ENCODE results near the gene PHF23.
A peak's percentile ranks its signal among the peaks of the same experiment; 100 is the strongest.

PHF23 gene

DNA sequence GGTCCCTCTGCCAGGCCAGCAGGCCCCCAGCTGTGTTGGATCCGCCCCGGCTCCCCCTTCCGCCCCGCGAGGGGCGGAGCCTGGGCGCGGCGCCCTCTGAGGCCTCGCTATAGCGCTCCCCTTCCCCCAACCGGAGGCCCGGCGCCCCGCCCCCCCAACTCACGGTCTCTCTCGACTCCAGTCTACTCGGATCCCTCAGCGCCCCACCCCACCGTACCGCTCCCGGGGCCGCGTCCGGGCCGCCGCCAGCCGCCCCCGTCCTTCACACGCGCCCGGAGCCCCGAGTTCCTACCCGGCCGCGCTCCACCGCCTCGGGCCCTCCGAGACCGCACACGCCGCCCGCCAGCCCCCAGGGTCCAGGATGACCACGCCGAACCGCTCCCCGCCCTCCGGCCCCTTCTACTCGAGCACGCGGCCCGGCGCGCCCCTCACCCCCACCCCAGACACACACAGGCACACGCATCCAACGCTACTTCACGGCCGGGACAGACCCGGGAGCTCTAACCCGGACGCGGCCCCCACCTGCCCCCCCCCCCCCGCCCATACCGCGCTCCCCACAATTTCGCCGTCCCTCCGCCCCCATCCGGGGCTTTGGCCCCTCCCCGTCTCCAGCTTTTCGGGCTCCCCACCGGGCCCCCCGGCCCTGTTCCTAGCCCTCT lies 1.4 kb downstream of the PHF23 start:
- peak; percentile 29 for DNase-seq

- DNase-seq = no peak
These were observed 1.9 kb downstream of the PHF23 start for GRCh38 chr17:7237266-7237760.

- DNase-seq = no peak
These were observed 2.4 kb downstream of the PHF23 start for GRCh38 chr17:7236808-7237207.

DNA sequence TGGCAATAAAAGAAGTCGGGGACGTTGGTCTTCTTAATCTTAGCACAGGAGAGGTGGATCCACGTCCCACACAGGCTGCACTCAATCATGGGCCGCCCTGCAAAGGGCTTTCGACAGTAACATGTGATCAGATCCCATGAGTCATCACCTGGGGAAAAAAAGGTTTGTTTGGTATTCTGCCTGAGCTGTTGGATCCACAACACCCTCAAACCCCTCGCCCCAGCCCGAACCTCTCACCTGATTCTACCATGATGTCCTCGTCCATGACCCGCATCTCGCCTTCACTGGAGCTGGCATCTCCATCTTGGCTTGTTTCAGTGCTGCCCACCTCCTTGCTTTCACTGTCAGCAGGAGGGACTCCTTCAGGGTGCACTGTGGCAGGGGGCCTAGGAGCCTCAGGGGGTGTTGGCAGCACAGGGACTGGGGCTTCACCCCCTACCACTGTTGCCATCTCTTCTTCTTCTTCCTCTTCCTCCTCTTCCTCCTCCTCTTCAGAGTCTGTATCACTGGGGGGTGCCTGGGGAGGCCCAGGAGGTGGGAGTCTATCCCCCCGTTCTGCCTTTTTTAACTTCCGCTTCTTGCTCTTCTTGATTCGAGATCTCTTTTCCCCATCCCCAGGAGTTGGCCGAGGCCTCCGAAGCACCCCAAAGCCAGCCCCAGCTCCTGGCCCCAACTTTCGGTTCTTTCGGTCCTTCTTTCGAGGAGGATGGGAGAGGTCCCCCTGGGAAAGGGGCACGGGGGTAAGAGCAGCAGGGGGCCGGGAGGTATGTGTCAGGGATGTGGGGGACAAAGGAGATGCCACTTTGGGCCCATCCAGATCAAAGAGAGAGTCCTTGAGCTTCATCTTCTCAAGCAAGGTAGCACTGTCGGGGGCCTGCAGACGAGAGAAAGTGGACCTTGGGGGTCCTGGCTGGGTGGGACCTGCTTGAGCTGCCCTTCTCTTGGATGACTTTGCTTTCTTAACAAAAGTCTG lies 3.3 kb downstream of the PHF23 start:
- no peak for DNase-seq

- peak; percentile 60 for DNase-seq
These were observed 4.9 kb downstream of the PHF23 start, which contains the start of gene DVL2 for GRCh38 chr17:7234083-7234951. DVL2 (minus strand) TSS chr17:7234517; CDS start chr17:7234262, 255 bp downstream.

DNA sequence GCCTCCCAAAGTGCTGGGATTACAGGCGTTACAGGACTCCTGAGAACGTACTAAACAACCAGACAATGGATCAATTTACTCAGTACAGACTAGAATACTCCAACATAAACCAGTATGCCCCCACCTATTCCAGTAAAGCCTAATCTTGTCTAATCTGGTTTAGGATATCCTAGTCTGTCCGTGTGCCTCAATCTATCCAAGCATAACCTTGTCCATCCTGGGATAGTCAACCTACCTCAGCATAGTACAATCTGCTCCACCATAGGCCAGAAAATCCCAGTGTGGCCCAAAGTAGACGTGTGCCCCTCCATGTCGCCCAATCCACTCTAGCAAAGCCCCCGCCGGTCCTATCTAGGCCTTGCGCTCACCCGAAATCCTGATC lies 5.6 kb downstream of the PHF23 start:
- no peak for DNase-seq

DNA sequence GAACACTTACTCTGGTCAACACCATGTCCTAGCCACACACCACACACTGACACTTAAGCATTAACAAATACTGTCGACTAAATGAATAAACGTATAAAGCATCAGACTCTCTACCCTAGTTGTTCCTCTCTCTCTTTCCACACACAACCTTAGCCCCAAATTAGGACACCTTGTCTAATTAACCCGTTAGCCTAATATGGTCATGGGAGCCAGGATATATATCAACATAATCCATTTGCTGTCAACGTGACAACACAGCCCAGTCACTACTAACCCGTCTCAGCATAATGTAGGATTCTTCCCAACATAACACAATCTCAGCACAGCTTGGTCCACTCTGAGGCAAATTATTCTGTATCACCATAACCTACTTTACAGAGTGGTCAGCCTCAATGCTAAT lies 7.1 kb downstream of the PHF23 start:
- DNase-seq = no peak

DNA sequence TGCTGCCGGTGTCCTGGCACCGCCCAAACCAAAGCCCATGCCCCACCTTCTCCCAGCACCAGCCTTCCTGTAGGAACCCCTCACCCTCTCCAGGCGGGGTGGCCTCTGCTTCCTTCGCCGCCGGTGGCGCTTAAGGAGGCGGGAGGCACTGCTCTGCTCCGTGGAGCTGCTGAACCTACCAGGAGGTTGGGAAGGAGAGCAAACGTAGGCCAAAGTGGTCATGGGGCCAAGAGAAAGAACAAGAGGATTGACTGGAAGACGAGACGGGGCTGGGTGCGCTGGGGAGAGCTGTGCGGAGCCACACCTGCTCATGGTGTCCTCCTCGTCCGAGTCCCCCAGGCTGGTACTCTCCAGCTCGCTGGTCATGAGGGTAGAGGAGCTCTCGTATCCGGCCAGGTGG lies 9.8 kb downstream of the PHF23 start:
- no peak for DNase-seq

GRCh38 chr17:7228920-7229319 lies 10.3 kb downstream of the PHF23 start:
- DNase-seq = no peak

- no peak for DNase-seq
These were observed 12.2 kb downstream of the PHF23 start for GRCh38 chr17:7226721-7227710.

GRCh38 chr17:7225711-7226331 lies 13.4 kb downstream of the PHF23 start:
- no peak for DNase-seq

GRCh38 chr17:7224661-7225111 lies 14.6 kb downstream of the PHF23 start:
- no peak for DNase-seq

DNA sequence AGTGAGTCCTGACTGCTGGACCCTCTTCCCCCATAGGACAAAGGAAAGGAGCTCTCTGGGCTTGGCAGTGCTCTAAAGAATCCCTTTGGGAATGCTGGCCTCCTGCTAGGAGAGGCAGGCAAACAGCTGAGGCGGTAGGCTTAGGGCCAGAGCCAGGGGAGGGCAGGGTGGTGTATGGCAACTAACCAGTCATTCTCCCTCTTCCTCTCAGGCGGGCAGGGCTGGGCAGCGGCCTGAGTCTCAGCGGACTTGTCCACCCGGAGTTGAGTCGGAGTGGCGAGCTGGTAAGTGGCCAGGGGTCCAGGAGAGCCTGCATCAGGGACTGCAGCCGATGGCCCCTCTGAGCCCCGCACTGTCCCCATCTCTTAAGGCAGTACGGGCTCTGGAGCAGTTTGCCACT lies 15.1 kb downstream of the PHF23 start:
- DNase-seq = no peak

GRCh38 chr17:7223375-7223774 lies 15.9 kb downstream of the PHF23 start:
- no peak for DNase-seq

GRCh38 chr17:7222972-7223292 lies 16.3 kb downstream of the PHF23 start:
- DNase-seq = no peak

- DNase-seq = no peak
These were observed 16.9 kb downstream of the PHF23 start for GRCh38 chr17:7222093-7222971.

GRCh38 chr17:7221278-7222092 lies 17.8 kb downstream of the PHF23 start:
- DNase-seq = no peak

DNA sequence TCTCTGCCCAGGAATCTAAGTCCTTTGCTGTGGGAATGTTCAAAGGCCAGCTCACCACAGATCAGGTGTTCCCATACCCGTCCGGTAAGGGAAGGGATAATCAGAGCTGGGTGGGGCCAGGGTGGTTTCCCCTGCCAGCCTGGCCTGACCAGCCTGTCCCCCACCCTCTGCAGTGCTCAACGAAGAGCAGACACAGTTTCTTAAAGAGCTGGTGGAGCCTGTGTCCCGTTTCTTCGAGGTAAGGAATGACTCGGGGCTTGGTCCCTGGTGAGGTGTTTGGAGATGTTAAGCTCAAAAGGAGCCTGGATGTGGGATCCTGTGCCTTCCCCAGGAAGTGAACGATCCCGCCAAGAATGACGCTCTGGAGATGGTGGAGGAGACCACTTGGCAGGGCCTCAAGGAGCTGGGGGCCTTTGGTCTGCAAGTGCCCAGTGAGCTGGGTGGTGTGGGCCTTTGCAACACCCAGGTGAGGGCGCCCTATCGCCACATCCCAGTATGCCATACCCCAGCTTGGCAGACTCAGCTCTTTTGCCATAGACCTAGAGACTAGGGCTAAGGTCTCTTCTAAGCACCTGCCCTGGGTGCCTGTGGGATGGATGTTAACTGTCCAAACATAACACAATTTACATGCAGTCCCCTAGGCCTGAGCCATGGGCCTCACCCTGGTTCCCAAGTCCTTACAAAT lies 18.5 kb downstream of the PHF23 start:
- no peak for DNase-seq
